ENCODE results near the gene THOP1. TPM values are rescaled to one million over a fixed set of nuclear protein-coding genes. Genes with fewer than 3 reads are reported as not detected.

THOP1 gene
- total and polyA plus RNA-seq, 4 donors = 23.8 to 71.9 (median 64.6) TPM

GRCh38 chr19:2775556-2776430 lies 9.5 kb upstream of the THOP1 start:
- H3K9me3 ChIP-seq (ENCODE audit: control insufficient read depth in 4 of 4, insufficient read depth in 3 of 4, low read length in 3 of 4) = no peaks in the 10 kb centered on the region
- no peak overlapping the region for H3K9ac ChIP-seq (ENCODE audit: insufficient read depth in 1 of 2, low read length in 2 of 2)
- H3K27me3 ChIP-seq (ENCODE audit: control insufficient read depth in 3 of 3, insufficient read depth in 3 of 3, low read length in 2 of 3) = no peaks in the 10 kb centered on the region
- ATAC-seq (ENCODE audit: insufficient read depth, low FRiP score) = peak; percentile 40
- H3K27ac ChIP-seq (ENCODE audit: low read depth in 1 of 2, low read length in 1 of 2) = peak overlapping the region; percentile 81 to 90
- H3K36me3 ChIP-seq (ENCODE audit: control insufficient read depth in 4 of 4, insufficient read depth in 4 of 4, low read length in 4 of 4) = peaks cover 0 to 13% (median 3%) of the 10 kb centered on the region in 4 donors
- no peak overlapping the region for H3K4me3 ChIP-seq
- DNase-seq = peak in 1 of 3 donors; percentile 10
- no peak for TF ChIP-seq CTCF (IDR thresholded peaks at IDR 0.05; ENCODE audit: control extremely low read depth, extremely low read depth)
- 50 to 64% methylated on average over 29 of the region's 29 CpGs for WGBS, 2 donors
- H3K4me1 ChIP-seq (ENCODE audit: control insufficient read depth in 5 of 5, insufficient read depth in 5 of 5, low read length in 5 of 5) = peaks cover 0 to 15% (median 0%) of the 10 kb centered on the region in 5 donors

GRCh38 chr19:2777952-2778683 lies 7.2 kb upstream of the THOP1 start:
- Histone ChIP-seq H3K9ac (ENCODE audit: insufficient read depth in 1 of 2, low read length in 2 of 2) (no peak overlapping the region), H3K36me3 (ENCODE audit: control insufficient read depth in 4 of 4, insufficient read depth in 4 of 4, low read length in 4 of 4) (peaks cover 0 to 8% (median 3%) of the 10 kb centered on the region in 4 donors), H3K27ac (ENCODE audit: low read depth in 1 of 2, low read length in 1 of 2) (no peak overlapping the region), H3K27me3 (ENCODE audit: control insufficient read depth in 3 of 3, insufficient read depth in 3 of 3, low read length in 2 of 3) (no peaks in the 10 kb centered on the region), H3K4me1 (ENCODE audit: control insufficient read depth in 5 of 5, insufficient read depth in 5 of 5, low read length in 5 of 5) (peaks cover 5 to 20% (median 14%) of the 10 kb centered on the region in 5 donors), H3K9me3 (ENCODE audit: control insufficient read depth in 4 of 4, insufficient read depth in 3 of 4, low read length in 3 of 4) (no peaks in the 10 kb centered on the region), H3K4me3 (no peak overlapping the region)
- whole genome bisulfite sequencing, 2 donors = 91 to 95% methylated on average over 19 of the region's 19 CpGs
- DNase-seq (no peak), ATAC-seq (ENCODE audit: insufficient read depth, low FRiP score) (no peak)
- TF ChIP-seq CTCF (IDR thresholded peaks at IDR 0.05; ENCODE audit: control extremely low read depth, extremely low read depth) = no peak

GRCh38 chr19:2779121-2779740 lies 6.1 kb upstream of the THOP1 start:
- Histone ChIP-seq H3K36me3 (ENCODE audit: control insufficient read depth in 4 of 4, insufficient read depth in 4 of 4, low read length in 4 of 4) (peaks cover 0 to 8% (median 3%) of the 10 kb centered on the region in 4 donors), H3K27me3 (ENCODE audit: control insufficient read depth in 3 of 3, insufficient read depth in 3 of 3, low read length in 2 of 3) (no peaks in the 10 kb centered on the region), H3K27ac (ENCODE audit: low read depth in 1 of 2, low read length in 1 of 2) (no peak overlapping the region), H3K9me3 (ENCODE audit: control insufficient read depth in 4 of 4, insufficient read depth in 3 of 4, low read length in 3 of 4) (no peaks in the 10 kb centered on the region), H3K4me3 (no peak overlapping the region), H3K4me1 (ENCODE audit: control insufficient read depth in 5 of 5, insufficient read depth in 5 of 5, low read length in 5 of 5) (peaks cover 5 to 17% (median 16%) of the 10 kb centered on the region in 5 donors), H3K9ac (ENCODE audit: insufficient read depth in 1 of 2, low read length in 2 of 2) (no peak overlapping the region)
- no peak for ATAC-seq (ENCODE audit: insufficient read depth, low FRiP score)
- 87 to 88% methylated on average over 14 of the region's 14 CpGs for whole genome bisulfite sequencing, 2 donors
- DNase-seq = no peak
- TF ChIP-seq CTCF (IDR thresholded peaks at IDR 0.05; ENCODE audit: control extremely low read depth, extremely low read depth) = no peak

All from lung (tissue), 12 donors.